MM.1S (cell line): Measurements from ENCODE around the gene USP32.

Source experiments
- DNase-seq: peaks from one replicate; pipeline ENCODE4 v3.0.0-alpha.2; 2015
- H2AFZ ChIP-seq: fragments of 300-600 bp; sonication (generic); 2 replicates; pipeline ENCODE4 v1.6.0; 2016; ENCODE audit warnings: antibody characterized with exemption, low read length
- H3F3A ChIP-seq: fragments of 300-600 bp; sonication (generic); 2 replicates; pipeline ENCODE4 v1.6.1; 2016; ENCODE audit warnings: mild to moderate bottlenecking, antibody characterized with exemption, low read length, moderate library complexity, mixed read lengths; ENCODE audit not compliant: insufficient read depth
- H3K27ac ChIP-seq: fragments of 300-600 bp; sonication (generic); 2 replicates; pipeline ENCODE4 v1.5.1; 2016; ENCODE audit warnings: mild to moderate bottlenecking, low read length
- H3K27me3 ChIP-seq: fragments of 300-600 bp; sonication (generic); replicated peaks from 2 replicates; pipeline ENCODE4 v1.6.0; 2016; ENCODE audit warnings: low read length; ENCODE audit not compliant: insufficient read depth
- H3K36me3 ChIP-seq: fragments of 300-600 bp; sonication (generic); replicated peaks from 2 replicates; pipeline ENCODE4 v1.6.1; 2016; ENCODE audit warnings: mild to moderate bottlenecking, low read length, mixed read lengths; ENCODE audit not compliant: insufficient read depth
- H3K4me1 ChIP-seq: fragments of 300-600 bp; sonication (generic); 2 replicates; pipeline ENCODE4 v1.6.1; 2016; ENCODE audit warnings: low read length, mixed read lengths
- H3K4me2 ChIP-seq: fragments of 300-600 bp; sonication (generic); 2 replicates; pipeline ENCODE4 v1.6.0; 2016; ENCODE audit warnings: low read depth, low read length
- H3K4me3 ChIP-seq: fragments of 300-600 bp; sonication (generic); 2 replicates; pipeline ENCODE4 v1.5.1; 2016; ENCODE audit warnings: low read length, mixed read lengths
- H3K79me2 ChIP-seq: fragments of 300-600 bp; sonication (generic); 2 replicates; pipeline ENCODE4 v1.6.1; 2016; ENCODE audit warnings: mixed run types, low read length, mixed read lengths
- H3K9ac ChIP-seq: fragments of 300-600 bp; sonication (generic); 2 replicates; pipeline ENCODE4 v1.6.1; 2016; ENCODE audit warnings: low read length, mixed read lengths
- H3K9me2 ChIP-seq: fragments of 300-600 bp; sonication (generic); replicated peaks from 2 replicates; pipeline ENCODE4 v1.6.1; 2016; ENCODE audit warnings: mild to moderate bottlenecking, low read length, mixed read lengths; ENCODE audit not compliant: insufficient read depth
- H3K9me3 ChIP-seq: fragments of 300-600 bp; sonication (generic); replicated peaks from 2 replicates; pipeline ENCODE4 v1.6.1; 2016; ENCODE audit warnings: mild to moderate bottlenecking, low read length, mixed read lengths; ENCODE audit not compliant: insufficient read depth
- H4K20me1 ChIP-seq: fragments of 300-600 bp; sonication (generic); 2 replicates; pipeline ENCODE4 v1.6.1; 2016; ENCODE audit warnings: mild to moderate bottlenecking, low read length, moderate library complexity, mixed read lengths; ENCODE audit not compliant: insufficient read depth
- CTCF ChIP-seq: fragments of 300-600 bp; sonication (generic); IDR thresholded peaks from 2 replicates; pipeline ENCODE4 v1.5.1; 2016; ENCODE audit warnings: antibody characterized with exemption, low read length, mixed read lengths
- EZH2 ChIP-seq: fragments of 300-600 bp; sonication (generic); optimal IDR thresholded peaks from 2 replicates; pipeline ENCODE3; 2017; ENCODE audit warnings: low read depth, mild to moderate bottlenecking, antibody characterized with exemption, low read length, mixed read lengths
- EZH2phosphoT487 ChIP-seq: fragments of 300-600 bp; sonication (generic); IDR thresholded peaks from 2 replicates; pipeline ENCODE4 v1.6.1; 2018; ENCODE audit warnings: antibody characterized with exemption, low read length

USP32 gene

GRCh38 chr17:60297760-60298401 is 94.1 kb downstream of the USP32 start:
- Histone ChIP-seq H3K36me3 (0 out of 2 replicates have a peak, but pooled peaks cover 4% of the 10 kb centered on the region), H3K4me2 (no peak overlapping the region), H3K4me1 (no peaks in the 10 kb centered on the region), H3K9me3 (no peaks in the 10 kb centered on the region), H3K79me2 (peaks cover 3% of the 10 kb centered on the region; the same call in 1 of the 2 replicates), H3K9me2 (no peaks in the 10 kb centered on the region), H4K20me1 (no peaks in the 10 kb centered on the region), H3K4me3 (no peak overlapping the region), H3K9ac (no peak overlapping the region), H3K27me3 (no peaks in the 10 kb centered on the region), H3K27ac (no peak overlapping the region), H2AFZ (no peak overlapping the region), H3F3A (no peaks in the 10 kb centered on the region)
- no peak for TF ChIP-seq EZH2phosphoT487
- TF ChIP-seq EZH2: no peak
- TF ChIP-seq CTCF: no peak
- DNase-seq: no peak

- H3K4me2 ChIP-seq: no peak overlapping the region
- H3K4me1 ChIP-seq: no peaks in the 10 kb centered on the region
These were observed 95.8 kb downstream of the USP32 start for GRCh38 chr17:60296177-60296576.

GRCh38 chr17:60293580-60294335 is 98.2 kb downstream of the USP32 start:
- Histone ChIP-seq H3K9me2 (no peaks in the 10 kb centered on the region), H3K27me3 (no peaks in the 10 kb centered on the region), H3K79me2 (no peaks in the 10 kb centered on the region), H3K4me2 (no peak overlapping the region), H3K9me3 (no peaks in the 10 kb centered on the region), H4K20me1 (no peaks in the 10 kb centered on the region), H3K9ac (no peak overlapping the region), H3K4me1 (no peaks in the 10 kb centered on the region), H3K4me3 (no peak overlapping the region), H2AFZ (no peak overlapping the region), H3F3A (no peaks in the 10 kb centered on the region), H3K27ac (no peak overlapping the region), H3K36me3 (no peaks in the 10 kb centered on the region)
- DNase-seq: no peak
- TF ChIP-seq EZH2phosphoT487 (no peak), CTCF (no peak), EZH2 (no peak)

More at GRCh38 chr17:60296177-60296576, 95.8 kb downstream of the USP32 start:
- Histone ChIP-seq H3K36me3 (0 out of 2 replicates have a peak, but pooled peaks cover 4% of the 10 kb centered on the region), H3K27me3 (no peaks in the 10 kb centered on the region), H3K9ac (no peak overlapping the region), H3K27ac (no peak overlapping the region), H3K4me3 (no peak overlapping the region), H3K9me2 (no peaks in the 10 kb centered on the region), H3K9me3 (no peaks in the 10 kb centered on the region), H2AFZ (no peak overlapping the region), H4K20me1 (no peaks in the 10 kb centered on the region), H3F3A (no peaks in the 10 kb centered on the region), H3K79me2 (no peaks in the 10 kb centered on the region)
- no peak for TF ChIP-seq EZH2phosphoT487
- no peak for TF ChIP-seq EZH2
- TF ChIP-seq CTCF: no peak
- no peak for DNase-seq
